Fibroblast of skin of right biceps (primary cell): Measurements from ENCODE around the gene SSUH2.
A peak's percentile ranks its signal among the peaks of the same experiment; 100 is the strongest.

ENCODE experiments used
- DNase-seq: peaks from one replicate; pipeline ENCODE4 v3.0.0-alpha.2; 2013

SSUH2 gene

DNA sequence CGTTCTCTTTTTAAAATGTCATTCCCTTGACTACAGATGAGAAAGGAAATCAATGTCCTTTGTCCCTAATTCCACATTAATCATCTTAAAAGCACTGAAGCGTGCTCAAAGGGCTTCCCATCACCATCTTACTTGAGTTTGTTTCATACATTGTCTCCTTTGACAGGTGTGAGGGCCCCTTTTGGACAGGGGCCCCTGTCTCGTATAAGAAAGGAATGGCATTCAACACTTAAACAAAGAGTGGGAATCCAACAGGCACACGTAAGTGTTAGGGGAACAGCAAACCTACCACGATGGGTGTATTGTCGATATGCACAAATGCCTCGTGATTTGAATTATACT is 5.0 kb downstream of the SSUH2 start:
- no peak for DNase-seq

DNA sequence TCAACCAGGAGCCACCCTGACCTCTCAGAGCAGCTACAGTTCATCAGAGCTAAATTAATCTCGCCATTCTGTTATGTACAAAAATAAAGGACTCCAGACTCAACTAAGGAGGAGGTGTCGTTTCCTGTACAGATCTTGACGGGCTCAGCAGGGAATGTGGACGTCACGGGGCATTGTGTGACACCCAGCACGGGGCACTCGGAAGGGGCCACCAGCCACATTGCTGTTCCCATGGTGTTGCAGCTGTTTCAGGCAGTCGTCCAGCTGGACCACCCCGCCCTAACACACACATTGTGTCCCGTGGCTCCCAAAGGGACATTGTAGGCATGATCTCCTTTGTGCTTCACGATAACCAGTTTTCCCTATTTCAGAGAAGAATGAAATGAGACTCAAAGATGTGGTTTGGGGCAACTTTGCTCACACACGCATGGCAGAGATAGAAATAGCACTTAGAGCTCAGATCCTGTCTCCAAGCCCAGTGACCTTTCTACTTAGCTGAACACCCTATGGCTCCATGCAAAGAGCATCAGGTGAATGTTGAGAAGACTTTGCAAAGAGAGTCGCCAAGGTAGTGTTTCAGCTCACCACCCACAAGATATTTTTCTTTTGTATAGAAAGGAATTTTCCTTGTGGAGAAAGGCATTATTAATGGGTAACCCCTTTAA is 5.5 kb downstream of the SSUH2 start:
- no peak for DNase-seq

DNA sequence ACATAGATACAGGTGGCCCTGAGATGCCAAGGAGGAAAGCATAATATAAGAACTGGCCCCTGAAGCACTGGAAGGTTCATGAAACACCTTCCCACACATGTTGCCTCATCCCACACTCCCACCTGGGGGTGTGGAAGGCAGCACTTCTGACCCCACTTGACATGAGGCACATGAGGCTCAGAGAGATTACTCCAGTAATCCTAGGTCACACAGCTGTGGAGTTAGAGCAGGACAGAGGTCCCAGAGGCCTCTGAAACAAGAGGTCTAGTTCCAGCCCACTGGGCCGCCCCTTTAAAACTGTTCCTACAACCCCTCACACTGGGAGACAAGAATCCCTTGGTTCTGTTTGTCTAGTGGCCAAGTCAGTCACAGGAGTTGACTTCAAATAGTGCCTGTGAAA is 7.2 kb downstream of the SSUH2 start:
- DNase-seq = no peak

DNA sequence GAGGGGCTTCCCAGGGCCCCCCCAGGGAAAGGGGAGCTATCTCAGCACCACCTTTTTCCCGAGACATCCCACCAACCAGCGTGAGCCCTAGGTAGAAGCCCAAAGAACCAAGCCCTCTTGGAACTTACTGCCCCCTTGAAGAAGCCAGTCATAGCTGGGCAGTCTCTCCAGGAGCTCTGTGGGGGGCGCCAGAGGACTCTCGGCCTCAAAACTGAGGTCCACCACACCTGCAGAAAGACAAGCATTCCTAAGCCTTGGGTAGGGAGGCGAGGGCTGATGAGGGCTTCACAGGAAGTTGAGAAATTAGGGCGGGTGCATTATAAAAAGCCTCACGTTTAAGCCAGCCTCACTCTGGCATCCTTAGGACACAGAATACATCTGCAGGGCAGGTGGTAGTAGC is 9.0 kb downstream of the SSUH2 start:
- no peak for DNase-seq

DNA sequence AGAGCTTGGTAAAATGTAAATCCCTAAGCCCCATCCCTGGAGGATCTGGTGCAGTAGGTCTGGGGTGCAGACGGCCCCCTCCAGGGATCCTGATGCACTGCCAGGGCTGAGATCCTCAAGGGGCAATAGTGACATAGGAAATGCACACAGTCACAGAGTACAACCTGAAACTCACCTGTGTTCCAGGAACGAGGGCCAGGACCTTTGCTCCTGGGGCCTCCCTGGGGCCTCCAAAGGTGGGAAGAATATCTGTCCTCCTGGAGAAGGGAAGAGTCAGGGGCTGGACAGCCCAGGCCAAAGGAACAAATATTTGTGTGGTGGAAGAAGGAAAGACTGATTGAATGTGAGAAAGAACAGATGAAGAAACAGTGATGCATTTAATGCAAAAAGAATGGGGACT is 9.5 kb downstream of the SSUH2 start:
- DNase-seq = no peak

DNA sequence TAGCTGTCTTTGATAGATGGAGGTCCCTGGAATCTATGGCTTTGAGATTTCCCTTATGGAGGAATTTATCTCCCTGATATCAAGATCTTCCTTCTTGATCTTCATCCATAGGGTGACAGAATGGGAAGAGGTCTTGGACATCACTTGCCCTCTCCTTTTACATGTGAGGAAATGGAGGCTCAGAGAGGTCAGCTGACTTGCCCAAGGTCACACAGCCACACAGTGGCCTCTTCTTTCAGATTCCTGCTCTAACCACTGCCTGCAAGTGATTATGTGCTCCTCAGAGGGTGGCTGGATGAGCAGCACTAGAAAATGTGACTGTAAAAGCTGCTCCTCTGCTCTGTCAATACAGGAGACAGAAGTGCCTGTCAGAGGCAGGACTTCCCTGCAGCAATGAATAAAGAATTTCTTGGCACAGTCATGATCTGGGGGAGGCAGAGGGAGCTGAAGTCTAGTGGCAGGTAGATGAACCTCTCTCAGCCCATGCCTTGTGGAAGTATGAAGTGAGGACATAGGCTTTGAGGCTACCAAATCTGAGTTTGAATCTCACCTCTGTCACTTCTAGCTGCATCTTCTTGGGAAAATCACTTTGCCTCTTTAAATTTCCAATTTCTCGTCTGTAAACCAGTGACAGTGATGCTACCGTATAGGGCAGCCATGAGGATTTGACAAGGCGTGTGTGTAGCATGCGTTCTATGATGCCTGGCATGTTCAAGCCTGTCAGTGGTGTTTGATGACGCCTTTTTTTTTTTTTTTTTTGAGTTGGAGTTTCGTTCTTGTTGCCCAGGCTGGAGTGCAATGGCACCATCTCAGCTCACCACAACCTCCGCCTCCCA is 12.0 kb downstream of the SSUH2 start:
- no peak for DNase-seq

DNA sequence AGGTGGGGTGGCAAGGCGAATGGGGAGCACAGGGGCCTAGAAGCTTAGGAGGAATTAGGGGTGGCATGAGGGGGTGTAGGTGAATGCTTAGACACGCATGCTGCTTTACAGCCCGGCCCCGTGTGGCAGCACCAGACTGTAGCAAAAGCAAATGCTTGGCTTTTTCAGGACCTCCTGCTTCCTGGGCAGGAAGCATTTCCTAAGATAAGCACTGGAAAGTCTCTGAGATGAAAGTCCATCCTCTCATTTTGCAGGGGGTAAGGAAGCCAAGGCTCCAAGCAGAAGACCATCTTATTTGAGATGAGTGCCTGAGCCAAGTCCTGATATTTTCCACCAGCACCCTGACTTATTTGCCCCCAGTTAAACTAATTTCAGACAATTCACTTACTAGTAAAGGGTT is 12.9 kb downstream of the SSUH2 start:
- no peak for DNase-seq

DNA sequence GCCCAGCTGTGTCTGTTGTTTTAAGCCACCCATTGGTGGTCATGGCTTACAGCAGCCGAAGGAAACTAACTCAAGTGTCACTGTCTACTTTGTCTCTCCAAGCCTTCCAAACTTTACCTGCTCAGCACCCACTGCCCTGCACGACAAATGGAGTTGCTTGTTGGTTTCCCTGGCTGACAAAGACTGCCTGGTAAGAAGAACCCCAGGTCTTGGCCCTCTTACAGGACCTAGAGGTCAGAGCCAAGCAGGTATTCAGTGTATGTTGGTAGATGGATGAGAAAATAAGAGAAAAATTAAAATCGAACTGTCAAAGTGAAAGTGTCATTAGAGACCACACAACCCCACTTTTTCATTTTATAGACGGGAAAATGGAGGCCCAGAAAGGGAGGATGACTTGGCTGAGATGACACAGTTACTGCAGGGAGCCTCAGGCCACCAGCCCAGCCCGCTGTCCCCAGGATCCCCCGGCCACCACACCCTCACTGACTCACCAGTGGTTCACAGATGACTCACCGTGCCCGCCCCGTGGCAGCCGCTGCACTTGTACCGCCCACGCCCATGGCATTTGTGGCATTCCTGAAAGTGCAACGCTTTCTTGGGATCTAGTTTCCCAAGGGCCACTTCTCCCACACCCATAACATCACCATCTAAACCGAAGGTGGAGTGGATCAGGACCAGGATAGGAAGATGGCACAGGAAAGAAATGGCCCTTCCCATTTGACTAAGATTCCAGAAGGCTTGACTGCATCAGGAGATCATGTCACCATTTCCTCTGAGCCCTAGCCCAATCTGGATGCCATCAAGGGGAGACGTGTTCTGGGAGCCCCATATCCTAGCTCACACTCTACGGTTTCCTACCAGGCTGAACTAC is 15.2 kb downstream of the SSUH2 start:
- DNase-seq = peak; percentile 60

DNA sequence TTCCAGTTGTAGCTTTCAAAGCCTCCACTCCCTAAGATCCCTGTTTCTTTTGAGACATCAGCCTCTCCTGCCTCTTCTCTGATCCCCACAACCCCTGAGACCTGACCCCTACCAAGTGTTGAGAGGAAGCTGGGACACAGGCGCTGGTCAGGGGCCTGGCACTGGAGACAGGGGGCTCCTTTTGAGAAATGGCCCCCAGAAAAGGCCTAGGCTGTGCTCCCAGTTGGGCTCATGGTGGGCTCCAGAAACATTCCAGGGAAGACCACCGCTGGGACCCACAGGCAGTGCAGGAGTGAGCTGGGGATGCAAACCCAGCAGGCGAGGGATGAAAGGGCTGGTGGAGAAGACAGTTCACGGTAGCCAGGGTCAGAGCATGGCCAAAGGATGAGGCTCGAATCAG is 16.6 kb downstream of the SSUH2 start:
- DNase-seq = no peak

DNA sequence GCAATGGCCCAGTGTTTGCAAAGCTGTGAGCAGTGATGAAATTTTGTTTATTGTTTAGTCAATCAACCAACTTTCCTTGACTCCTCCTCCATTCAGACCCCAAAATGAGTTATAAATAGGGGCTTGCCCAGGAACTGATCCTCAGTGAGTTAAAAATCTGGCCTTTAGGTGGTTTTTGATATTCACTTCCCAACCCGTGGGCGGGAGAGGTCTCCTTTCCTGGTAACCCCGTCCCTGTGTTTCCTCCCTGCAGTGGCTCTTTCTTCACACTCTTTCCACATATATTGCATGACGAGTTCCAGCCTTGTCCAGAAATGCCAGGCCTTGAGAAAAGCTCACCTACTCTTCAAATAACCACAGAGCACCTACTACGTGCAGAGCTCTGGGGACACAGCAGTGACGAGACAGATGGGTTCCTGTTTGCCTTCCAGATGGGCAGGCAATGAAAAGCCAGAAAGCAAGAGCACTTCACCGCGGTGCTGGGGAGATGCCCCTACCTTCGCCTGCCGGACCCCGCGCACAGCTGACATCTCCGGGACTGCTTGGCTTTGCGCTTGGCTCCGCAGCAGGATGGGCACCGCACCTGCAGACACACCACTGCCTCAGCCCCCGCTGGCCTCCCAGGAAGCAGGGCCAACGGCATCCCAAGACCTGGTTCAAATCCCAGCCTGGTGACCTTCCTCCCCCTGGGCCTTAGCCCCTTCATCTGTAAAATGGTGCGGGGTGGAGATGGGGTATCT is 17.2 kb downstream of the SSUH2 start:
- no peak for DNase-seq

DNA sequence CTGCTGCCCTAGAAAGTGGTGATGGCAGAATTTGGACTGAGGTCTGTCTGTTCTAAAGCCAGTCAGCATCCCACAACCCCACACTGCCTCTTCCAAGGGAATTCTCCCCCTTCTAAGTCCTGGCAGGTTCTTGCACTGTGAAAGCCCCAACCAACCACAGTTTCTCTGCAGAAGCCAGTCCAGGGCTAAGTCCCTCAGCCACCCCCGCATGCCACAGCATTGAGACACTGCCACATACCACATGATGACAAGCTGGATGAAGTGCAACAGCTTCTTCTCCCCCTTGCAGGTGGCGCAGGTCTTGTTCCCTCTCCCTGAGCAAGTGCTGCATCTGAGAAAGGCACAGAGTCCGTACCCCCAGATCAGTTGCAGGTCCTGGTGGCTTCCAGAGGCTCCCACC is 18.6 kb downstream of the SSUH2 start:
- DNase-seq = peak; percentile 58

DNA sequence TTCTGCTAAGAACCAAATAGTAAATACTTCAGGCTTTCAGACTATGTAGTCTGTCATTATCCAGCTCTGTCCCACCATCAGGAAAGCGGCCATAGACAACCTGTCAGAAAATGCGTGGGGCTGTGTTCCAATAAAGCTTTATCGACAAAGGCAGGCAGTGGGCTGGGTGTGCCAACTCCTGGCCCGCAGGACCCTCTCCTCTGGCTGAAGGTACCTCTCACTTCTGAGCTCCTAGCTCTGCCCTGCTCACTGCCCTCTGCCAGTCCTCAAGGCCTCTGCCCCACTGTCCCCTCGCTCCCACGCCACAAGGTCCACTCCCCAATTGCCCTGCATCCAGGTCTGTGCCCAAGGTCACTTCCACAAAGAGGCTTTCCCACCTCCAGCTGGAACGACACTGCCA is 20.0 kb downstream of the SSUH2 start:
- no peak for DNase-seq

DNA sequence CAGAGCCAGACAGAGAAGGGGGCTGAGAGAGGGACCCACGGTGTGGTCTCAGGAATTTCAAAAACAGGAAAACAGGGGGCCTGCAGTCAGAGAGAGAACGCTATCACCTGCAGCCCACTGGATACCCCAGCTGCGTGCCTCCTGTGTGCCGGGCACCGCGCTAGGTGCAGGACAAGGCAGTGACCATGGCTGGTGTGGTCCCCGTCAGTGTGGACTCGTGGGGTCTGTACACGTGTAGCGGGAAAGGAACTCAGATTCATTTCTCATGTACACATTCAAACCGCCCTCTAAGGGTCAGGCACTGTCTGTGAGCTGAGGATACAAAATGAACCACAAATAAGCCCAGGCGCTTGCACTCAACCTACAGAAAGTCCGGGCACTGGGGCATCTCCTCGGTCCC is 20.9 kb downstream of the SSUH2 start:
- no peak for DNase-seq

DNA sequence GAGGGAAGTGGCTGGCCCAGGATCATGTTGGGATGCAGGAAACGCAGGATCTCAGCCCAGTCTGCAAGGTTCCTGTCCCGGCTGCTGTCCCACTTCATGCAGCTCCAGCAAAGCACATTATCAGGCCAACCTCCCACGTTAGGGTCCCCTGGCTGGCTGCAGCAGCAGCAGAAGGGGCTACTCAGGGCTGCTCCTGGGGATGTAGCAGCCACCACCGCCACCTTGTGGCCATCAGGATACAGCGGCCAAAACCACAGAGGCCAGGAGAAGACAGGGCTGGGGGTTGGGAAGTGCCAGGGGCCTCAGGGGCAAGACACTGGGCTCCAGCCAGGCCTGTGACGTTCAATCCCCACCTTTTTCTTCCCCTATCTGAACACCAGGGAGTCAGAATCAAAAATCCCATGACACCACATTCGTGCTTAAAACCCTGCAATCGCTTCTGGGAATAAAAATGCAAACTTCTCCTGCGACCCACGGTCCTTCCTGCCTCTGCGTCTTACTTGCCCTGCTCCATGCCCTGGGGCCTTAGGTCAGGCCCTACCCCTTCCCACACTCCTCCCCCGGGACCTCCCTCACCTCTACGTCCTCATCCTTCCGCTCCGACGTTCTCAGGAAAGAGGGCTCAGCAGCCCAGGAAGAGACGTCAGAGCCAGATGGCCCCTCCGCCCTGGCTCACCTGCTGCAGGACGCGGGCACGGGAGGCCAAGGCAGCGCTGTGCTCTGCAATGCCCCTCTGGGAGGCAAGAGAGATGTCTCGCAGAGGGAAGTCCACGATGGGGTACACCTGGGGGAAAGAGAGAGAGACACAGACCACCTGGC is 21.5 kb downstream of the SSUH2 start:
- DNase-seq = peak; percentile 75

DNA sequence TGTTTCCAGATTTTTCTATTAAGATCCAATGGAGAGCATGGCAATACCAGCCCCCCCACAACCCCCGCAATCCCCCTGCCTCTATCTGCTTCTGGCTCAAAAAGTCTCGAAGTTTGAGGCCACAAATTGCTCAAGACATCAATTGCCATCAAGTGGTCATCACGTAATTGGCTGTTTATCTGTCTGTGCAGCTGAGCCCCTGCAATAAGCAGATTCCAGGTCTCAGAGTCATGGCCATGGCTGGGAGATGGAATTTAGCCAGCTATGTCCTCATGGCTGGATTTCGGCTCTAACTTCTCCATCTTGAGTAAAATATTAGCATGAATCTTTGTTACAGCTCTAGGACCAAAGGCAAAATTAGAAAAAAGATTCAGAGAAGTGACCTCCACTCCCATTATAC is 22.7 kb downstream of the SSUH2 start:
- peak; percentile 89 for DNase-seq

DNA sequence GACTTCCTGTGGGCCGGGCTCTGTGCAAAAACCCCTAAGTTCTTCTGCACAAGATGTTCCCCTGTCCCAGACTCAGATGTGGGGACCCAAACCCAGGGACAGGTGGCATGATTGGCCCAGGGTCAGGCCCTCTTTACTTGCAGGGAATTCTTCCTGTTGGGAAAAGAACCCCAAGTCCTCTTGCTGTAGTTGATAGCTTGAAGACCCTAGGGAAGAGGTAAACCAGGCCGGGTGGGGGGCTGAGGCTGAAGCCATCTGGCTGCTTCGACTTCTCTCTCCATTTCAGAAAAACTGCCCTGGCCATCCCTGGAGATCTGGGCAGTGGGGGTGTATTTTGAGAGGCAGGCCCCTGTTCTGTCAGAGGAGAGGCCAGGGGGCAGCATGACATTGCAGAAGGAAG is 23.5 kb downstream of the SSUH2 start:
- no peak for DNase-seq

DNA sequence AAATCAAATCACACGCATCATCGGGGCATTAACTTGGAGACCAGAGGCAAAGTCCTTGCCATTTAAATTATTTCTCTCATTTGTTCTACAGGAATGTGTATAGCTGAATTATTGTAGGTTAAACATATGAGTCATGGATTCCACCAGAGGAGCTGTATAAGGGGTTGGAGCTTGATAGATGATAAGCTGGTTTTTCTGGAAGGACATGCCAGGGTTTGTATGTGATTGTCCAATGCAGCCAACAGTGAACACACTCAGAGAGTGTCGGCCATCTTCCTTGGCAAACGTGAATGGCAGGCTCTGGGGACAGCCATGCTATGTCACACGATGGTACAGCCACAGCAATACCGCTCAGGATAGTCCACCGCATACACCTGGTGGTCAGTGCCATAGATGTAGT is 25.1 kb downstream of the SSUH2 start:
- DNase-seq = peak; percentile 84

DNA sequence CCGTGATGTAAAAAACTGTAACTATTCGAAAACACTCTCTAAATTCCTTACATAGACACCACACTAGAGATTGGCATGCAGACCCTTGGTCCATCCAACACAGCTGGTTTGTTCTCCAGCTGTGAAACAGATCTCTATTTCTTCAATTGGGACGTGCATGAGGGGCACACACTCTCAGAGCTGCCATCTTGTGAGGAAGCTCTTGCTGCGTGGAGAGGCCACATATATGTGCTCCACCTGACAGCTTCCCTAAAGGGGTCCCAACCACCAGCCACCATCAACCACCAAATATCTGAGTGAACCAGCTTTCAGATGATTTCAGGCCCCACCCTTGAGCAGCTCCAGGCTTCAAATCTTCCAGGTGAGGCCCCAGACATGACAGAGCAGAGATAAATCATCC is 25.6 kb downstream of the SSUH2 start:
- no peak for DNase-seq

DNA sequence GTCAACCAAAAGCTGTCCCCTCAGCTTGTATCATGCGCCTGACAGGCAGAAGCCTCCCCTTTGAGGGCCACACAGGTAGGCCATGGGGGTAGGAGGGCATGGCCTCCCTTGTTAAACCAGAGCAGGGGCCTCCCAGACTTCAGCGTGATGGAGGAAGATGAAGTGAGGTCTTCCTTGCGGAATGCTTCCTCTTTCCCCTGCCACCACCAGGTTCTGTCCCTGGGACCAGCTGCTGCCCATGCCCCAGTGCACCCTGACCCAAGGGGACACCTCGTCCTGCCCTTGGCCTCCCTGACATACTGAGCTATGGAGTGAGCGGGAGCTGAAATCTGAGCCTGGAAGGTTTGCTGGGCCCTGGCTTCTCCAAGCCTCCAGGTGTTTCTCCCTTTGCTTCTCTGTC is 26.7 kb downstream of the SSUH2 start:
- no peak for DNase-seq

DNA sequence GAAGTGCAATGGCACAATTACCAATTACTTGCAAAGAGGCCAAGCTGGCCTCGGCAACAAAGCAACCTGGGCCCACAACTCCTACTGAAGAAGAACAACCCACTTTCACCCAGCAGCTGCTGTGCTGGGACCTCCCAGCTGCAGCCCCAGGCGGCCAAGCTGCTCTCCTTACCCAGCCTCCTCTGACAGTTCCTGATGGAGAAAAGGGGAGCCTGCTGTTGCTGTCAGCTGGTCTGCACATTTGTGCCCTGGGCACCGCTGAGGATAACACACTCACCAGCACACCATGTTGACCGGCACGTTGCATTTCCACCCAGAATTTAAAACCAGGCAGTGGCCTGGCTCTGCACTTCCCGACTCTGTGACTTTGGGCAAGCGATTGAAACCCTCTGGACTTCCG is 33.6 kb downstream of the SSUH2 start:
- DNase-seq = no peak

DNA sequence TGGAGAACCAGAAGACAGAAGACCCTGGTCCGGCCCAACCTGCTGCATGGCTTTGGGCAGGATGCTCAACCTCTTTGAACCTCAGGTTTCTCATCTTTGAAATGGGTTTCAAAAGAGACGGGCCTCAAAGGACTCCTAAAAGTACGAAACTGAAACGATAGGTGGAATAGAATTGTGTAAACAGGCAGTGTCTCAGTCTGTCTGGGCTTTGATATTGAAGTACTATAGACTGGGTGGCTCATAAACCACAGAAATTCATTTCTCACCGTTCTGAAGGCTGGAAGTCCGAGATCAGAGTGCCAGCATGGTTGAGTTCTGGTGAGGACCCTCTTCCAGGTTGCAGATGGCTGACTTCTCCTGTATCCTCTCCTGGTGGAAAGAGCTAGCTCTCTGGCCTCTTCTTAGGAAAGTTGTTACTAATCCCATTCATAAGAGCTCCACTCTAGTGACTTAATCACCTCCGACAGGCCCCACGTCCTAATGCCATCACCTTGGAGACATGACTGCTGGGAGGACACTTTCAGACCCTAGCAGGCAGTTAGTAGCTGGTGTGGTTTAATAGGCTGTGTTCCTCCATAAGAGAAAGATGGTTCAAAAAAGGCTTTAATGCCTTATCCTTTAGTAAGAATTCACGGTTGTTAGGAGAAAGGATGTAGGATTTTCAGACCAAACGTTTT is 35.7 kb downstream of the SSUH2 start:
- no peak for DNase-seq
